Thymus (tissue), 11 donors: ENCODE results near the gene SH2D7. TPM values are rescaled to one million over a fixed set of nuclear protein-coding genes. Genes with fewer than 3 reads are reported as not detected.

ENCODE experiments used
- DNase-seq, 9 donors: peaks; one replicate each; pipeline ENCODE4 v3.0.0-alpha.2; 2013; ENCODE audit warnings: low spot score in 9 of 9, low read depth in 6 of 9, missing footprints in 1 of 9
- H3K27ac ChIP-seq, 2 donors: one replicate each; pipeline ENCODE4 v1.5.1; 2013; ENCODE audit warnings: control low read depth in 1 of 2, low read depth in 1 of 2, low read length in 1 of 2, mild to moderate bottlenecking in 1 of 2, moderate library complexity in 1 of 2
- H3K27me3 ChIP-seq, 2 donors: one replicate each; pipeline ENCODE4 v1.5.1; 2013; ENCODE audit warnings: low read length in 1 of 2; ENCODE audit not compliant: control insufficient read depth in 2 of 2, insufficient read depth in 1 of 2
- H3K36me3 ChIP-seq, 2 donors: one replicate each; pipeline ENCODE4 v1.5.1; 2013; ENCODE audit warnings: low read length in 1 of 2, mild to moderate bottlenecking in 1 of 2, moderate library complexity in 1 of 2; ENCODE audit not compliant: control insufficient read depth in 2 of 2, insufficient read depth in 2 of 2
- H3K4me1 ChIP-seq, 2 donors: one replicate each; pipeline ENCODE4 v1.5.1; 2013; ENCODE audit warnings: low read length in 2 of 2; ENCODE audit not compliant: control insufficient read depth in 2 of 2, insufficient read depth in 2 of 2
- H3K4me3 ChIP-seq, 2 donors: one replicate each; pipeline ENCODE4 v1.5.1; 2013; ENCODE audit warnings: low read length in 2 of 2, control low read depth in 1 of 2, mild to moderate bottlenecking in 1 of 2
- H3K9me3 ChIP-seq, 2 donors: one replicate each; pipeline ENCODE4 v1.5.1; 2013; ENCODE audit warnings: low read length in 1 of 2, mild to moderate bottlenecking in 1 of 2; ENCODE audit not compliant: control insufficient read depth in 2 of 2, insufficient read depth in 1 of 2
- WGBS: extraction: QIAGEN DNeasy Blood & Tissue Kit; methylation state at CpG from one replicate; pipeline ENCODE4 v1.1.7; 2013; 5-methylcytosine and 5-hydroxymethylcytosine counted together
- polyA plus RNA-seq: library from polyadenylated mRNA; stranded (reverse); fragments of 200-250 nt; gene quantifications from one replicate; pipeline ENCODE4 v1.2.3, GENCODE V29; 2013
- total RNA-seq: library from RNA; stranded (reverse); fragments of 120-200 nt; gene quantifications from one replicate; pipeline ENCODE4 v1.2.4, GENCODE V29; 2013
- donor health status: healthy.

SH2D7 gene
- total and polyA plus RNA-seq, 2 donors: 0.05 TPM

GRCh38 chr15:78131295-78132061, 39.1 kb downstream of the SH2D7 start, which contains the start of gene CIB2:
CIB2 (minus strand) TSS chr15:78131445; CDS start chr15:78131215, 230 bp downstream.
- under 1% methylated on average over 78 of the region's 79 CpGs for WGBS
- no peaks in the 10 kb centered on the region for H3K36me3 ChIP-seq
- peak in 8 of 9 donors; percentile 64 to 92 (median 84) for DNase-seq
- peaks cover 36 to 64% of the 10 kb centered on the region in 2 donors for H3K4me1 ChIP-seq
- peak within 1 kb of the TSS; percentile 67 to 96 for H3K4me3 ChIP-seq
- H3K27ac ChIP-seq: peak within 1 kb of the TSS; percentile 93 to 98
- H3K9me3 ChIP-seq: no peaks in the 10 kb centered on the region
- H3K27me3 ChIP-seq: no peaks in the 10 kb centered on the region

GRCh38 chr15:78133801-78134200, 41.4 kb downstream of the SH2D7 start:
- WGBS: 91% methylated on average over 2 of the region's 2 CpGs
- DNase-seq: no peak
- Histone ChIP-seq H3K27ac (peak overlapping the region; percentile 3 to 62), H3K4me1 (peaks cover 19 to 41% of the 10 kb centered on the region in 2 donors), H3K36me3 (no peaks in the 10 kb centered on the region), H3K4me3 (no peak overlapping the region), H3K27me3 (no peaks in the 10 kb centered on the region), H3K9me3 (no peaks in the 10 kb centered on the region)

- no peaks in the 10 kb centered on the region for H3K36me3 ChIP-seq
- no peak overlapping the region for H3K4me3 ChIP-seq
- H3K4me1 ChIP-seq: no peaks in the 10 kb centered on the region
- 97% methylated on average over 5 of the region's 5 CpGs for WGBS
- no peak for DNase-seq
- no peaks in the 10 kb centered on the region for H3K27me3 ChIP-seq
- H3K27ac ChIP-seq: no peak overlapping the region
- H3K9me3 ChIP-seq: no peaks in the 10 kb centered on the region
Observed at GRCh38 chr15:78139578-78139977, 47.2 kb downstream of the SH2D7 start.

GRCh38 chr15:78140292-78140691, 47.9 kb downstream of the SH2D7 start:
- H3K4me3 ChIP-seq: no peak overlapping the region
- H3K9me3 ChIP-seq: no peaks in the 10 kb centered on the region
- DNase-seq: no peak
- no peaks in the 10 kb centered on the region for H3K27me3 ChIP-seq
- no peaks in the 10 kb centered on the region for H3K4me1 ChIP-seq
- no peaks in the 10 kb centered on the region for H3K36me3 ChIP-seq
- H3K27ac ChIP-seq: no peak overlapping the region

- Histone ChIP-seq H3K27me3 (no peaks in the 10 kb centered on the region), H3K4me1 (peaks cover 0 to 5% of the 10 kb centered on the region in 2 donors), H3K4me3 (no peak overlapping the region), H3K27ac (no peak overlapping the region), H3K9me3 (no peaks in the 10 kb centered on the region), H3K36me3 (no peaks in the 10 kb centered on the region)
- WGBS: 98% methylated on average over 3 of the region's 3 CpGs
- no peak for DNase-seq
Observed at GRCh38 chr15:78142332-78142731, 50.0 kb downstream of the SH2D7 start.

GRCh38 chr15:78146425-78147154, 54.2 kb downstream of the SH2D7 start:
- no peak overlapping the region for H3K27ac ChIP-seq
- 98% methylated on average over 4 of the region's 4 CpGs for WGBS

GRCh38 chr15:78147566-78147965, 55.2 kb downstream of the SH2D7 start:
- DNase-seq: no peak
- H3K4me3 ChIP-seq: no peak overlapping the region
- H3K27me3 ChIP-seq: no peaks in the 10 kb centered on the region
- WGBS: 97% methylated on average over 6 of the region's 6 CpGs
- no peaks in the 10 kb centered on the region for H3K9me3 ChIP-seq
- no peak overlapping the region for H3K27ac ChIP-seq
- peaks cover 18 to 32% of the 10 kb centered on the region in 2 donors for H3K4me1 ChIP-seq
- peaks cover 0 to 4% of the 10 kb centered on the region in 2 donors for H3K36me3 ChIP-seq

More at GRCh38 chr15:78146425-78147154, 54.2 kb downstream of the SH2D7 start:
- Histone ChIP-seq H3K27me3 (no peaks in the 10 kb centered on the region), H3K4me3 (no peak overlapping the region), H3K9me3 (no peaks in the 10 kb centered on the region), H3K36me3 (peaks cover 0 to 2% of the 10 kb centered on the region in 2 donors), H3K4me1 (peaks cover 16 to 29% of the 10 kb centered on the region in 2 donors)
- DNase-seq: no peak

- Histone ChIP-seq H3K4me1 (peaks cover 27 to 34% of the 10 kb centered on the region in 2 donors), H3K27ac (peak overlapping the region; percentile 70 to 80), H3K9me3 (no peaks in the 10 kb centered on the region), H3K4me3 (peak overlapping the region; percentile 86 to 94), H3K27me3 (no peaks in the 10 kb centered on the region), H3K36me3 (peaks cover 7 to 9% of the 10 kb centered on the region in 2 donors)
- 27% methylated on average over 14 of the region's 14 CpGs for WGBS
- no peak for DNase-seq
Observed at GRCh38 chr15:78148392-78149067, 56.2 kb downstream of the SH2D7 start.
